ENCODE data around the gene TULP4.
"Not testable (repeated sequence)": the region's sequence is repeated elsewhere in the genome, so short reads cannot be mapped to it uniquely, and the experiment has no call there.

Gene TULP4

GRCh38 chr6:158334534-158334933, 22.3 kb downstream of the TULP4 start:
- 100% methylated on average over 1 of the region's 2 CpGs for WGBS (ENCODE audit: insufficient coverage)
- Histone ChIP-seq H3K4me1 (ENCODE audit: control extremely low read depth in 1 of 4, control insufficient read depth in 4 of 4, insufficient read depth in 4 of 4, low read length in 3 of 4) (peaks cover 0 to under 1% (median 0%) of the 10 kb centered on the region in 4 experiments), H3K9me3 (ENCODE audit: control extremely low read depth in 1 of 5, control insufficient read depth in 4 of 5, insufficient read depth in 2 of 5, low read depth in 1 of 5, low read length in 4 of 5) (peaks cover 7 to 17% (median 9%) of the 10 kb centered on the region in 5 experiments), H3K36me3 (ENCODE audit: control insufficient read depth in 4 of 4, insufficient read depth in 4 of 4, low read length in 3 of 4) (peaks cover 3 to 13% (median 7%) of the 10 kb centered on the region in 4 experiments), H3K27ac (ENCODE audit: insufficient read depth in 1 of 2, low read depth in 1 of 2, low read length in 2 of 2, poor library complexity in 1 of 2, severe bottlenecking in 2 of 2) (no peak overlapping the region), H3K27me3 (replicated peaks in 2 of 5; ENCODE audit: control insufficient read depth in 4 of 5, insufficient read depth in 5 of 5, low read length in 4 of 5) (no peaks in the 10 kb centered on the region), H3K4me3 (ENCODE audit: control insufficient read depth in 1 of 7, extremely low read depth in 1 of 7, insufficient read depth in 4 of 7, low read depth in 2 of 7, low read length in 6 of 7) (no peak overlapping the region)
- POLR2A ChIA-PET = no interaction called here
- CTCF ChIA-PET = no interaction called here
- no peak for DNase-seq

GRCh38 chr6:158337332-158337731, 25.1 kb downstream of the TULP4 start:
- Histone ChIP-seq H3K27me3 (replicated peaks in 2 of 5; ENCODE audit: control insufficient read depth in 4 of 5, insufficient read depth in 5 of 5, low read length in 4 of 5) (no peaks in the 10 kb centered on the region), H3K9me3 (ENCODE audit: control extremely low read depth in 1 of 5, control insufficient read depth in 4 of 5, insufficient read depth in 2 of 5, low read depth in 1 of 5, low read length in 4 of 5) (peaks cover 7 to 30% (median 9%) of the 10 kb centered on the region in 5 experiments), H3K4me1 (ENCODE audit: control extremely low read depth in 1 of 4, control insufficient read depth in 4 of 4, insufficient read depth in 4 of 4, low read length in 3 of 4) (no peaks in the 10 kb centered on the region), H3K4me3 (ENCODE audit: control insufficient read depth in 1 of 7, extremely low read depth in 1 of 7, insufficient read depth in 4 of 7, low read depth in 2 of 7, low read length in 6 of 7) (no peak overlapping the region), H3K36me3 (ENCODE audit: control insufficient read depth in 4 of 4, insufficient read depth in 4 of 4, low read length in 3 of 4) (peaks cover 3 to 16% (median 11%) of the 10 kb centered on the region in 4 experiments), H3K27ac (ENCODE audit: insufficient read depth in 1 of 2, low read depth in 1 of 2, low read length in 2 of 2, poor library complexity in 1 of 2, severe bottlenecking in 2 of 2) (no peak overlapping the region)
- no peak for DNase-seq
- ChIA-PET CTCF (no interaction called here), POLR2A (no interaction called here)
- WGBS (ENCODE audit: insufficient coverage) = no CpG with 5 or more reads among the region's 2 CpGs

GRCh38 chr6:158338311-158339112, 26.2 kb downstream of the TULP4 start:
- H3K9me3 ChIP-seq (ENCODE audit: control extremely low read depth in 1 of 5, control insufficient read depth in 4 of 5, insufficient read depth in 2 of 5, low read depth in 1 of 5, low read length in 4 of 5) = peaks cover 2 to 21% (median 5%) of the 10 kb centered on the region in 5 experiments
- H3K27ac ChIP-seq (ENCODE audit: insufficient read depth in 1 of 2, low read depth in 1 of 2, low read length in 2 of 2, poor library complexity in 1 of 2, severe bottlenecking in 2 of 2) = no peak overlapping the region
- H3K36me3 ChIP-seq (ENCODE audit: control insufficient read depth in 4 of 4, insufficient read depth in 4 of 4, low read length in 3 of 4) = peaks cover 3 to 14% (median 6%) of the 10 kb centered on the region in 4 experiments
- DNase-seq = no peak
- ChIA-PET POLR2A (no interaction called here), CTCF (no interaction called here)
- no peaks in the 10 kb centered on the region for H3K27me3 ChIP-seq (replicated peaks in 2 of 5; ENCODE audit: control insufficient read depth in 4 of 5, insufficient read depth in 5 of 5, low read length in 4 of 5)
- H3K4me1 ChIP-seq (ENCODE audit: control extremely low read depth in 1 of 4, control insufficient read depth in 4 of 4, insufficient read depth in 4 of 4, low read length in 3 of 4) = no peaks in the 10 kb centered on the region
- H3K4me3 ChIP-seq (ENCODE audit: control insufficient read depth in 1 of 7, extremely low read depth in 1 of 7, insufficient read depth in 4 of 7, low read depth in 2 of 7, low read length in 6 of 7) = no peak overlapping the region
- WGBS (ENCODE audit: insufficient coverage) = 100% methylated on average over 5 of the region's 5 CpGs

- Histone ChIP-seq H3K36me3 (ENCODE audit: control insufficient read depth in 4 of 4, insufficient read depth in 4 of 4, low read length in 3 of 4) (peaks cover 3 to 14% (median 6%) of the 10 kb centered on the region in 4 experiments), H3K9me3 (ENCODE audit: control extremely low read depth in 1 of 5, control insufficient read depth in 4 of 5, insufficient read depth in 2 of 5, low read depth in 1 of 5, low read length in 4 of 5) (peaks cover 2 to 21% (median 5%) of the 10 kb centered on the region in 5 experiments)
- H3K27me3 ChIP-seq (replicated peaks in 2 of 5; ENCODE audit: control insufficient read depth in 4 of 5, insufficient read depth in 5 of 5, low read length in 4 of 5); H3K27ac ChIP-seq (ENCODE audit: insufficient read depth in 1 of 2, low read depth in 1 of 2, low read length in 2 of 2, poor library complexity in 1 of 2, severe bottlenecking in 2 of 2); DNase-seq; H3K4me1 ChIP-seq (ENCODE audit: control extremely low read depth in 1 of 4, control insufficient read depth in 4 of 4, insufficient read depth in 4 of 4, low read length in 3 of 4); H3K4me3 ChIP-seq (ENCODE audit: control insufficient read depth in 1 of 7, extremely low read depth in 1 of 7, insufficient read depth in 4 of 7, low read depth in 2 of 7, low read length in 6 of 7); POLR2A ChIA-PET: not testable (repeated sequence)
- 79% methylated on average over 10 of the region's 10 CpGs for WGBS (ENCODE audit: insufficient coverage)
- CTCF ChIA-PET = interaction anchor here (0.6 kb wide), 1 partner anchor 15 kb away, joined by 3 read pairs; no protein-coding TSS in a partner anchor
Observed at GRCh38 chr6:158339197-158339596, 26.9 kb downstream of the TULP4 start.

GRCh38 chr6:158340252-158340651, 28.0 kb downstream of the TULP4 start:
- POLR2A ChIA-PET = no interaction called here
- 100% methylated on average over 4 of the region's 4 CpGs for WGBS (ENCODE audit: insufficient coverage)

GRCh38 chr6:158344534-158344933, 32.3 kb downstream of the TULP4 start:
- ChIA-PET CTCF (no interaction called here), POLR2A (interaction anchor here (0.6 kb wide), 1 partner anchor 392 kb away, joined by 3 read pairs; no protein-coding TSS in a partner anchor)
- Histone ChIP-seq H3K36me3 (ENCODE audit: control insufficient read depth in 4 of 4, insufficient read depth in 4 of 4, low read length in 3 of 4) (peaks cover 0 to 10% (median 3%) of the 10 kb centered on the region in 4 experiments), H3K27ac (ENCODE audit: insufficient read depth in 1 of 2, low read depth in 1 of 2, low read length in 2 of 2, poor library complexity in 1 of 2, severe bottlenecking in 2 of 2) (no peak overlapping the region), H3K9me3 (ENCODE audit: control extremely low read depth in 1 of 5, control insufficient read depth in 4 of 5, insufficient read depth in 2 of 5, low read depth in 1 of 5, low read length in 4 of 5) (peaks cover 0 to 29% (median 6%) of the 10 kb centered on the region in 5 experiments), H3K27me3 (replicated peaks in 2 of 5; ENCODE audit: control insufficient read depth in 4 of 5, insufficient read depth in 5 of 5, low read length in 4 of 5) (no peaks in the 10 kb centered on the region), H3K4me3 (ENCODE audit: control insufficient read depth in 1 of 7, extremely low read depth in 1 of 7, insufficient read depth in 4 of 7, low read depth in 2 of 7, low read length in 6 of 7) (no peak overlapping the region), H3K4me1 (ENCODE audit: control extremely low read depth in 1 of 4, control insufficient read depth in 4 of 4, insufficient read depth in 4 of 4, low read length in 3 of 4) (no peaks in the 10 kb centered on the region)
- 97% methylated on average over 2 of the region's 4 CpGs for WGBS (ENCODE audit: insufficient coverage)
- DNase-seq = no peak

More at GRCh38 chr6:158340252-158340651, 28.0 kb downstream of the TULP4 start:
- CTCF ChIA-PET = no interaction called here
- H3K4me3 ChIP-seq (ENCODE audit: control insufficient read depth in 1 of 7, extremely low read depth in 1 of 7, insufficient read depth in 4 of 7, low read depth in 2 of 7, low read length in 6 of 7) = no peak overlapping the region
- peaks cover 3 to 14% (median 6%) of the 10 kb centered on the region in 4 experiments for H3K36me3 ChIP-seq (ENCODE audit: control insufficient read depth in 4 of 4, insufficient read depth in 4 of 4, low read length in 3 of 4)
- peaks cover 2 to 24% (median 5%) of the 10 kb centered on the region in 5 experiments for H3K9me3 ChIP-seq (ENCODE audit: control extremely low read depth in 1 of 5, control insufficient read depth in 4 of 5, insufficient read depth in 2 of 5, low read depth in 1 of 5, low read length in 4 of 5)
- H3K27me3 ChIP-seq (replicated peaks in 2 of 5; ENCODE audit: control insufficient read depth in 4 of 5, insufficient read depth in 5 of 5, low read length in 4 of 5) = no peaks in the 10 kb centered on the region
- H3K4me1 ChIP-seq (ENCODE audit: control extremely low read depth in 1 of 4, control insufficient read depth in 4 of 4, insufficient read depth in 4 of 4, low read length in 3 of 4) = no peaks in the 10 kb centered on the region
- H3K27ac ChIP-seq (ENCODE audit: insufficient read depth in 1 of 2, low read depth in 1 of 2, low read length in 2 of 2, poor library complexity in 1 of 2, severe bottlenecking in 2 of 2) = no peak overlapping the region
- no peak for DNase-seq

- DNase-seq = peak in 1 of 3 donors; percentile 7
- H3K4me1 ChIP-seq (ENCODE audit: control extremely low read depth in 1 of 4, control insufficient read depth in 4 of 4, insufficient read depth in 4 of 4, low read length in 3 of 4); H3K27ac ChIP-seq (ENCODE audit: insufficient read depth in 1 of 2, low read depth in 1 of 2, low read length in 2 of 2, poor library complexity in 1 of 2, severe bottlenecking in 2 of 2); H3K27me3 ChIP-seq (replicated peaks in 2 of 5; ENCODE audit: control insufficient read depth in 4 of 5, insufficient read depth in 5 of 5, low read length in 4 of 5); H3K4me3 ChIP-seq (ENCODE audit: control insufficient read depth in 1 of 7, extremely low read depth in 1 of 7, insufficient read depth in 4 of 7, low read depth in 2 of 7, low read length in 6 of 7); H3K36me3 ChIP-seq (ENCODE audit: control insufficient read depth in 4 of 4, insufficient read depth in 4 of 4, low read length in 3 of 4); CTCF ChIA-PET: not testable (repeated sequence)
- peaks cover 0 to 26% (median 6%) of the 10 kb centered on the region in 5 experiments for H3K9me3 ChIP-seq (ENCODE audit: control extremely low read depth in 1 of 5, control insufficient read depth in 4 of 5, insufficient read depth in 2 of 5, low read depth in 1 of 5, low read length in 4 of 5)
- 97% methylated on average over 6 of the region's 6 CpGs for WGBS (ENCODE audit: insufficient coverage)
- POLR2A ChIA-PET = interaction anchor here (0.6 kb wide), 1 partner anchor 391 kb away, joined by 3 read pairs; no protein-coding TSS in a partner anchor
Observed at GRCh38 chr6:158345444-158345843, 33.2 kb downstream of the TULP4 start.
